Fibroblast of lung (primary cell): ENCODE results near the gene APBA2.

ENCODE experiments used
- CTCF ChIP-seq, 2 donors: IDR thresholded peaks in 1 of 2; conservative IDR thresholded peaks in 1 of 2; 1 replicate in 1 of 2; 2 replicates in 1 of 2; pipeline ENCODE4 v1.5.1; 2011 to 2012; ENCODE audit warnings: low read length in 2 of 2, control low read depth in 1 of 2, inconsistent platforms in 1 of 2, low read depth in 1 of 2, mild to moderate bottlenecking in 1 of 2
- EZH2 ChIP-seq: IDR thresholded peaks from 2 replicates; pipeline ENCODE4 v1.5.1; 2012; ENCODE audit warnings: low read length, control low read depth, mild to moderate bottlenecking; ENCODE audit errors: missing control alignments

- no peak for TF ChIP-seq EZH2
- TF ChIP-seq CTCF (conservative IDR thresholded peaks at IDR 0.05 in 1 of 2, IDR thresholded peaks at IDR 0.05 in 1 of 2; ENCODE audit: low read depth in 1 of 2, low read length in 2 of 2) = no peak
These were observed 128.7 kb downstream of the APBA2 start for GRCh38 chr15:29014493-29014892.
